ENCODE data around the gene GID8. TPM values are rescaled to one million over a fixed set of nuclear protein-coding genes. Genes with fewer than 3 reads are reported as not detected.

Gene GID8
- total and polyA plus RNA-seq, 2 experiments from 2014 or later = 41.8 to 106 TPM

GRCh38 chr20:62980380-62980960, 42.5 kb downstream of the GID8 start (continued):
- TF ChIP-seq ZNF462 (CRISPR knock-in tag; IDR thresholded peaks at IDR 0.05) = no peak
- no peak for TF ChIP-seq ZNF331 (CRISPR knock-in tag; IDR thresholded peaks at IDR 0.05; ENCODE audit: low read depth)
- TF ChIP-seq POLR2AphosphoS5 (IDR thresholded peaks at IDR 0.05; ENCODE audit: low read depth) = no peak
- no peak for TF ChIP-seq STAT1 (IDR thresholded peaks at IDR 0.05; ENCODE audit: unreplicated experiment)
- TF ChIP-seq ZNF114 (CRISPR knock-in tag; IDR thresholded peaks at IDR 0.05) = no peak
- no peak for TF ChIP-seq CTCF (conservative IDR thresholded peaks at IDR 0.05; ENCODE audit: low read depth in 2 of 2)
- TF ChIP-seq ETS1 (IDR thresholded peaks at IDR 0.05) = no peak

Data from GM23338 (cell line).